ENCODE results near the gene CAB39. TPM values are rescaled to one million over a fixed set of nuclear protein-coding genes. Genes with fewer than 3 reads are reported as not detected.

The CAB39 gene
- total RNA-seq, 1 experiment from 2014 or later = 52.5 TPM

DNA sequence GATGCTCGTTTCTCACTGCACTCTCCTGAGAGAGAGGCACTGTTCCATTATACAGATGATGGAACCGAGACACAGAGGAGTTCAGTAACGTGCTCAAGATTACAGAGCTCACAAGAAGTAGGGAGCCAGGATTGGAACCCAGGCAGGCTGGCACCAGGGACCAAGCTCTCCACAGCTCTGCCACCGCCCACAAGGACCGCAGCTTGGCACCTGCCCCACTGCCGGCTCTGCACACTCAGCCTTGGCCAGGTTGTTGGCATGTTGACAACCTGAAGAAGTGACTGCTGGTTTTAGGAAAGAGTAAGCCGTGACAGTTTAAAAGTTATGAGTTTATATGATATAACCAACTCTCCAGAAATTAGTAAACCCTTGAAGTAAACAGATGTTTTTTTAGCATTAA is 104.1 kb downstream of the CAB39 start:
- no peaks in the 10 kb centered on the region for H3K9me3 ChIP-seq (ENCODE audit: low read length)
- no peaks in the 10 kb centered on the region for H3K9me2 ChIP-seq (replicated peaks; ENCODE audit: low read length)
- no peak overlapping the region for H3K9ac ChIP-seq (ENCODE audit: low read length)
- intact Hi-C loops (cut with micrococcal nuclease) = no loop called here
- POLR2A ChIA-PET (ENCODE audit: unreplicated experiment) = no interaction called here
- TF ChIP-seq EZH2 (IDR thresholded peaks at IDR 0.05; ENCODE audit: low read length, unreplicated experiment) (no peak), EZH2phosphoT487 (IDR thresholded peaks at IDR 0.05; ENCODE audit: borderline replicate concordance, low read length) (no peak)
- TF ChIP-seq, protein P1, sequence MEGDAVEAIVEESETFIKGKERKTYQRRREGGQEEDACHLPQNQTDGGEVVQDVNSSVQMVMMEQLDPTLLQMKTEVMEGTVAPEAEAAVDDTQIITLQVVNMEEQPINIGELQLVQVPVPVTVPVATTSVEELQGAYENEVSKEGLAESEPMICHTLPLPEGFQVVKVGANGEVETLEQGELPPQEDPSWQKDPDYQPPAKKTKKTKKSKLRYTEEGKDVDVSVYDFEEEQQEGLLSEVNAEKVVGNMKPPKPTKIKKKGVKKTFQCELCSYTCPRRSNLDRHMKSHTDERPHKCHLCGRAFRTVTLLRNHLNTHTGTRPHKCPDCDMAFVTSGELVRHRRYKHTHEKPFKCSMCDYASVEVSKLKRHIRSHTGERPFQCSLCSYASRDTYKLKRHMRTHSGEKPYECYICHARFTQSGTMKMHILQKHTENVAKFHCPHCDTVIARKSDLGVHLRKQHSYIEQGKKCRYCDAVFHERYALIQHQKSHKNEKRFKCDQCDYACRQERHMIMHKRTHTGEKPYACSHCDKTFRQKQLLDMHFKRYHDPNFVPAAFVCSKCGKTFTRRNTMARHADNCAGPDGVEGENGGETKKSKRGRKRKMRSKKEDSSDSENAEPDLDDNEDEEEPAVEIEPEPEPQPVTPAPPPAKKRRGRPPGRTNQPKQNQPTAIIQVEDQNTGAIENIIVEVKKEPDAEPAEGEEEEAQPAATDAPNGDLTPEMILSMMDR (conservative IDR thresholded peaks at IDR 0.05; ENCODE audit: low read depth, low read length) = no peak
- H3K27me3 ChIP-seq (ENCODE audit: low read length) = no peaks in the 10 kb centered on the region
- H3K4me2 ChIP-seq (ENCODE audit: low read length) = no peak overlapping the region
- H3K36me3 ChIP-seq (ENCODE audit: low read depth, low read length) = peaks cover 50% of the 10 kb centered on the region
- H4K20me1 ChIP-seq (ENCODE audit: low read length) = no peaks in the 10 kb centered on the region
- H3K4me1 ChIP-seq (ENCODE audit: insufficient read depth, low read length) = no peaks in the 10 kb centered on the region
- DNase-seq (no peak), ATAC-seq (no peak)
- no peaks in the 10 kb centered on the region for H3F3A ChIP-seq (ENCODE audit: low read length, unreplicated experiment)
- CTCF ChIA-PET = no interaction called here
- H3K79me2 ChIP-seq (ENCODE audit: low read length) = no peaks in the 10 kb centered on the region
- no peak overlapping the region for H3K27ac ChIP-seq (ENCODE audit: low read length)
- no peak overlapping the region for H3K4me3 ChIP-seq (ENCODE audit: low read length)
- no TSS peak for BruUV-seq (replicated peaks)
- no peak overlapping the region for H2AFZ ChIP-seq (ENCODE audit: low read length)

DNA sequence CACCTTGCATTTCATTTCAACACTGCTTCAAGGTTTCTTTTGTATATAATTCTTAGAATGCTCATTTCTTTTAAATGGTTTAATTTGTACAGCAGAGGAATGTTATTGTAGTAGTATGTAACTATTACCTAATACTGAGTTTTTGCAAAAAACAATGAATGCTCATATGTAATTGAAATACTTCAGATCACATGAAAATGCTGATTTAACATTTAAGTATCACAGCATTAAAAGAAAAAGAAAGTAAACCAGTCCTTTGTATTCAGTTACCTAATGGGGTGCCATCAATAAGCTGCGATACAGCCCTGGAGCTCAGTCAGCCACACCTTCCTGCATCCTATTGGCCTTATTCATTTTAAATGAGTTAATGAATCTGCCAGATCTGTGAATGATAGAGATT is 106.8 kb downstream of the CAB39 start:
- Histone ChIP-seq H3K4me3 (ENCODE audit: low read length) (no peak overlapping the region), H3K79me2 (ENCODE audit: low read length) (no peaks in the 10 kb centered on the region), H4K20me1 (ENCODE audit: low read length) (no peaks in the 10 kb centered on the region), H3K36me3 (ENCODE audit: low read depth, low read length) (peaks cover 35% of the 10 kb centered on the region), H3K9me2 (replicated peaks; ENCODE audit: low read length) (no peaks in the 10 kb centered on the region), H3K4me2 (ENCODE audit: low read length) (no peak overlapping the region), H2AFZ (ENCODE audit: low read length) (no peak overlapping the region), H3K9ac (ENCODE audit: low read length) (no peak overlapping the region), H3K9me3 (ENCODE audit: low read length) (no peaks in the 10 kb centered on the region), H3K27ac (ENCODE audit: low read length) (no peak overlapping the region), H3K27me3 (ENCODE audit: low read length) (no peaks in the 10 kb centered on the region), H3F3A (ENCODE audit: low read length, unreplicated experiment) (no peaks in the 10 kb centered on the region), H3K4me1 (ENCODE audit: insufficient read depth, low read length) (no peaks in the 10 kb centered on the region)
- DNase-seq = no peak
- ChIA-PET CTCF (interaction anchor here (0.6 kb wide), 1 partner anchor 95 kb away, joined by 3 read pairs; no protein-coding TSS in a partner anchor), POLR2A (ENCODE audit: unreplicated experiment) (no interaction called here)
- no peak for ATAC-seq
- TF ChIP-seq, protein P1 (conservative IDR thresholded peaks at IDR 0.05; ENCODE audit: low read depth, low read length) = no peak
- TF ChIP-seq EZH2phosphoT487 (IDR thresholded peaks at IDR 0.05; ENCODE audit: borderline replicate concordance, low read length) (no peak), EZH2 (IDR thresholded peaks at IDR 0.05; ENCODE audit: low read length, unreplicated experiment) (no peak)
- no TSS peak for BruUV-seq (replicated peaks)
- intact Hi-C loops (cut with micrococcal nuclease) = no loop called here

DNA sequence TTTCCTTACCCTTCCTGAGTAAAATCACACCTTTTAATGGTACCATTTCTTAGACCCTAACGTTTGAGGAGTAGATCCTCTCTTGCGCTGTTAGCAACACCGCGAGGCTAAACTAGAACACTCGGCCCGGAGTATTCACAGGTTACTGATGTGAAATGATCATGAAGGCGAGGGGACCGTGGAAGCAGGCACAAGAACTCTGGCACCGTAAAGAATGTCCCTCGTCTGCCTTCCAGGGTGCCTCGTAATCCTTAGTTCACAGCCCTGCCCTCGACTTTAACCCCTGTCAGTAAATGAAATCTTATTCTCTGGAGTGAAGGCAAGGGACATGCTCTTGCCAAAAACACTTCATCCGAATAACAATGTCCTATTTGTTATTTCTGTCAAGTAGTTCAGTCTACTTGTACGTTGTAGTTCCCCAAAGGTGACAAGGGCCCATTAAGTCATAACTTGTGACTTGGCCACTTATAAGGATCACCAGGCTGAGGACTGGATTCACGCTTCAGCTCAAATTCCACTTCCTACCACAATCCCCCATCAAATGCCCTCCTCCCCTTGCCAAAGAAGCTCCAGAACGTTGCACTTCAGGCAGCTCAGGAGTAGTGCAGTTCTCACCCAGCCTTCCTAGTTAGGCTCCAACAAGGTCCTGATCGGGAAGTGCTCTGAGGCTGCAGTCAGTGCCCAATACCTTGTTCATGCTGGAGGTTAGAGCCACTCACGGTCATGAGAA is 108.8 kb downstream of the CAB39 start:
- Histone ChIP-seq H3K4me3 (ENCODE audit: low read length) (no peak overlapping the region), H3K27ac (ENCODE audit: low read length) (no peak overlapping the region), H2AFZ (ENCODE audit: low read length) (no peak overlapping the region), H3K4me1 (ENCODE audit: insufficient read depth, low read length) (no peaks in the 10 kb centered on the region), H3K36me3 (ENCODE audit: low read depth, low read length) (peaks cover 27% of the 10 kb centered on the region), H3K79me2 (ENCODE audit: low read length) (no peaks in the 10 kb centered on the region), H3K4me2 (ENCODE audit: low read length) (no peak overlapping the region), H3F3A (ENCODE audit: low read length, unreplicated experiment) (no peaks in the 10 kb centered on the region), H3K27me3 (ENCODE audit: low read length) (no peaks in the 10 kb centered on the region), H3K9me3 (ENCODE audit: low read length) (no peaks in the 10 kb centered on the region), H3K9ac (ENCODE audit: low read length) (no peak overlapping the region), H4K20me1 (ENCODE audit: low read length) (no peaks in the 10 kb centered on the region), H3K9me2 (replicated peaks; ENCODE audit: low read length) (no peaks in the 10 kb centered on the region)
- CTCF ChIA-PET = no interaction called here
- DNase-seq (no peak), ATAC-seq (no peak)
- intact Hi-C loops (cut with micrococcal nuclease) = loop anchor here (5.0 kb wide), 3 partner anchors 81 to 631 kb away; no protein-coding TSS in a partner anchor
- BruUV-seq (replicated peaks) = no TSS peak
- POLR2A ChIA-PET (ENCODE audit: unreplicated experiment) = no interaction called here
- TF ChIP-seq, protein P1 (conservative IDR thresholded peaks at IDR 0.05; ENCODE audit: low read depth, low read length) = no peak
- TF ChIP-seq EZH2 (IDR thresholded peaks at IDR 0.05; ENCODE audit: low read length, unreplicated experiment) (no peak), EZH2phosphoT487 (IDR thresholded peaks at IDR 0.05; ENCODE audit: borderline replicate concordance, low read length) (no peak)

Data from PC-3 (cell line).